Activated CD8-positive, alpha-beta memory T cell treated with anti-CD3 and anti-CD28 coated beads for 4 hours (primary cell): Measurements from ENCODE around the gene NEDD4L.

Experiments
- DNase-seq, 2 donors: peaks; one replicate each; pipeline ENCODE4 v3.0.0-alpha.2; 2020; ENCODE audit warnings: low read depth in 2 of 2

Gene NEDD4L

GRCh38 chr18:58234359-58234741 is 190.3 kb downstream of the NEDD4L start:
- DNase-seq, result no peak

GRCh38 chr18:58235001-58235436 is 191.0 kb downstream of the NEDD4L start:
- no peak for DNase-seq

- no peak for DNase-seq
These were observed 195.9 kb downstream of the NEDD4L start for GRCh38 chr18:58239879-58240278.

DNA sequence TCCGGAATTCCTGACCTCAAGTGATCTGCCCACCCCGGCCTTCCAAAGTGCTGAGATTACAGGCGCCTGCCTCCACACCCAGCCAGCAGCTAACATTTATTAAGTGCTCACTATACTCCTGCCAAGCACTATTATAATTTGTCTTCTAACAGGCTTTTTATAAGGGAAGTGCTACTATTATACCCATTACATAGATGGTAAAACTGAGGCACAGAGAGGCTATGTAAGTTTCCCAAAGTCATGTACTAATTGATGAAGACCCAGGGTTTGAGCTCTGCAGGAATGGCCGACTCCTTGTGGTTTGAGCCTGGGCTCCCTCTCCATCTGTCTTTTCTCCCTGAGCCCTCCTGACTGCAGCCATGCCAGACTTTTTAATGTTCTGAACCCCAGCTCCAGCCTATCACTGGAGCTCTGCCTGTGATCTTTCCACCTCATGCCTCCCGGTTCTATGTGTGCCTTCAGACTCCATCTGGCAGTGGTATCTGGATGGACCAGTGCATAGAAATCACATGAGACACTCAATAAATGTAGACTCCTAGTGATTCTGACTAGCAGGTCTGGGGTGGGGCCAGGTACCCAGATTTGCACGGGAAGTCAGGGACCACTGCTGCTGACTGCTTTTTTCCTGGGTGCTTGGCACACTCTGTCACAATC is 197.1 kb downstream of the NEDD4L start:
- DNase-seq, result no peak

DNA sequence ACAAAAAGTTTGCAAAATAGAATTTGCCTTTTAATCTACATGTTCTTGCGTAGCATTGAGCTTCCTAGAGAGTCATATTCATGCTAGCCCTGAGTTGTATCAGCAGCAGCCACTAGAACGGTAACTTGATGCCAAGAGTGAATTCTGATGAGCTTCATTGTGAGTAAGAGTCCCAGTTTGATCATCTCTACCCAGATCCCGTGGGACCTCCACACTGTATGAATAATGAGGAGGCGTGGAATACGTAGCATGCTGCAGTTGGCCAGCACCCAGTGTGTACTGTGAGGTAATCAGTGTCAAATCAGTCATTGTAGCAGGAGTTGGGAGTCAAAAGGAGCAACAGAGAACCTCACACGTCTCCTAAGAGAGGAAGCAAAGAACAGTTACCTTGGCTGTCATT is 197.9 kb downstream of the NEDD4L start:
- DNase-seq, result no peak

GRCh38 chr18:58242435-58242834 is 198.4 kb downstream of the NEDD4L start:
- no peak for DNase-seq

DNA sequence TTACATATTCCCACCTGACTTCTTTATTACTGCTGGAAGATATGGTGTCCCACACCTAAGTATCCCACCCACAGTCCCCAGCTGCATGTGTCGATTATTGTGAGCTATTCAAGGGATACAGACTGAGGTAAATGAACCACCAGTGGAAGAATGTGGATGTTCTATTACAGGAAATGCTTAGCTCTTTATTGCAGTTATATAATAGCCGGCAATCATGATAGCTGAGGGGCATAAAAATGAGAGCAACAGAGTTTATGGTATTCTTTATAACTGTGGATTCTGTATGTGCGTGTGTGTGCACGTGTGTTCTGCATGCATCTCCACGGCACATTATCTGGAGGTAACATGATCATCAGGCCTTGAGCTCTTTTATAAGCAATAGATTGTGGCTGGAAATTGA is 198.9 kb downstream of the NEDD4L start:
- no peak for DNase-seq

DNA sequence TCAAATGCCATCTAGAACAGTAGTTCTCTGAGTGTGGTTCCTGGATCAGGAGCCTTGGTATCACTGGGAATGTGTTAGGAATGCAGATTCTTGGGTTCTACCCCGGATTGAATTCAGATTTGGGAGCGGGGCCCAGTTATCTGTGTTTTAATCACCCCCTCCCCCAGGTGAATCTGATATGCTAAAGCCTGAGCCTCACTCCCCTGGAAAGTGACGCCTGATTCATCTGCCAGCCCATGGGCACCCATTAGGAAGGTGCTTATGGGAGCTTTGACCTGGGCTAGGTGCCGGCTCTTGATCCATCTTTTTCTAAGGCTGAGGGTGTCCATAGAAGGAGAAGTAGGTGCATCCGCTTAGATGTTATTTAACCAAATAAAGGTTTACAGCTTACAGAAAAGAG is 199.4 kb downstream of the NEDD4L start:
- DNase-seq, result no peak

DNA sequence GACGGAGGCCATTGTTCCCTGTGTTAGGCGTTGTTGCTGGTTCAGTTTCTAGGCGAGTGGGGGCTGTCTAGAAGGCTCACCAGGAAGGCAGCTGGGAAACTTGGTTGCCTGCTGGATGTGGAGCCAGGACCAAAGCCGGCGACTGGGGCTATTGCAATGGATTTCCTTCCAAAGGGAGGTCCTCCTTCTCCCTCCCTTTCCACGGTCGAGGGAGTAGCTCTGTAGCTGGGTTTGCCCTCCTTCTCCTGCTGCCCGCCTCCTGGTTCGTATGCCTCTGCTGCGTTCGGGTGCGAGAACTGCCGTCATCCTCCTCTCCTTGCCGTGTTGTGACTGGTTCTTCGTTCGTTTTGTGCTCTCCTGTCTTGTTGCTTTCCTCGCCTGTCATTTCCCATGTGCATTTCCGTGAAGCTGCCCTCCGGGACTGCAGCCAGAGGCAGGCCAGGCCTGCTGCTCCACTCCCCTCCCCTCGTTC is 203.4 kb downstream of the NEDD4L start:
- DNase-seq, result no peak

GRCh38 chr18:58249712-58250111 is 205.7 kb downstream of the NEDD4L start:
- no peak for DNase-seq

GRCh38 chr18:58251416-58251815 is 207.4 kb downstream of the NEDD4L start:
- DNase-seq, result no peak

DNA sequence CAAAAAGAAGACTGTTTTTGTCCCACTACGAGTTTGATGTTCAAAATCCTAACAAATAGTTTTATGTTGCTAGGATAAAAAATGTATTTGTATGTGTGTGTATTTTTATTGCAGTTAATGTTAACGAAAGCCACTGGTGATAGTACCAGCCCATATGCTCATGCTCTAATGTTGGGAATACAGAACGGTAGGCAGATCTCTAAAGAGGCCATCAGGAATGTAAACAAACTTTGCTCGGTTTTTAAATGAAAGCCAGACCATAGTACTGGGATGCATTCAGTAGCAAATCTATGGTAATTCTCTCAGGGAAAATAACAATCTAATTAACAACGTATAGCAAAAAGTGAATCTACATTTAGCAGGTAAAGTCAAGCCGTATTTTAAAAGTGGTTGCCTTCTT is 208.1 kb downstream of the NEDD4L start:
- no peak for DNase-seq

GRCh38 chr18:58253318-58253717 is 209.3 kb downstream of the NEDD4L start:
- DNase-seq, result no peak

DNA sequence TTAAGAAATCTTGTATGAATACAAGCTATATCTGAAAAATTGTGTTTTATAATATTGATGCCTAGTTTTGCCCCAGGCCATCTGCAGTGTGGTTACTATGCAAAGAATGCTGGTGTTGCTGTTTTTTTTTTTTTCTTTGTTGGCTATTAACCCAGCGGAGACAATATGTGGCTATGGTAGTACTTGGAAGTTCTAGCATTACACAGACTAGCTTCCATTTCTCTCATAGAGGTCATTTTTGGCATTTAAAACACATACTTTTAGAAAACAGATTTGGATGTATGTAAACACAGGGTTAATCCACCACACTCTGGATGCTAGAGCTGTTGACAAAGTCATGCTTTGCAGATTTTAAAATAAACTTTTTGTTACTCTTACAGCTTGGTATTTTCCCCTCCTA is 209.8 kb downstream of the NEDD4L start:
- DNase-seq, result no peak

DNA sequence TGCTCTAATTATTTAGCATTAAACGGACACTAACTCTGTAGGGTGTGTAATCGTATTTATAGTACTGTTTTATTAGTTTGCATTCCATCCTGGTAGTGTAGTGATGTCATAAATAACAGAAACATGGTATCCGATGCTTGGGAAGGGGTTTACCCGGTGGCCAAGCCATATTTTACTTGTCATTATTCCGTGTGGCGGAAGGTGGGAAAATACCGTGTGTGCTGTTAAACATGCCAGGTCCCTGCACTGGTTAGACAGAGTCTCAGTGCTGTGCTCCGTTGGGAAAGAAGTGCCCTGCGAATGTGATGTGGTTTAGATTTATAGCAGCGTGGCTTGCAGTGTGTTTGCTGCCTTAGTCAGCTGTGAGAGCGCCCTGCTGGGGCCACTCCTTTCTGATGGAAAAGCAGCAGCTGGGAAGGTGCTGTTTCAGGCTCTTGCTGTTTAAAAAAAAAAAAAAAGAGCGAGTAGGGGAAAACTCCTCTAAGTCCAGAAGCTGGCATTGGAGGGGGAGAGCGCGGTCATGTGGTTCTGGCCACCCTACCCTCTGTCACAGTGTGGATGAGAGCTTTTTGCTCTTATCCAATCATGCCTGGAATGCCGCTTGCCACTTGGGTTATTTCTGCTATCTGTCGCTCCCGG is 211.0 kb downstream of the NEDD4L start:
- no peak for DNase-seq

DNA sequence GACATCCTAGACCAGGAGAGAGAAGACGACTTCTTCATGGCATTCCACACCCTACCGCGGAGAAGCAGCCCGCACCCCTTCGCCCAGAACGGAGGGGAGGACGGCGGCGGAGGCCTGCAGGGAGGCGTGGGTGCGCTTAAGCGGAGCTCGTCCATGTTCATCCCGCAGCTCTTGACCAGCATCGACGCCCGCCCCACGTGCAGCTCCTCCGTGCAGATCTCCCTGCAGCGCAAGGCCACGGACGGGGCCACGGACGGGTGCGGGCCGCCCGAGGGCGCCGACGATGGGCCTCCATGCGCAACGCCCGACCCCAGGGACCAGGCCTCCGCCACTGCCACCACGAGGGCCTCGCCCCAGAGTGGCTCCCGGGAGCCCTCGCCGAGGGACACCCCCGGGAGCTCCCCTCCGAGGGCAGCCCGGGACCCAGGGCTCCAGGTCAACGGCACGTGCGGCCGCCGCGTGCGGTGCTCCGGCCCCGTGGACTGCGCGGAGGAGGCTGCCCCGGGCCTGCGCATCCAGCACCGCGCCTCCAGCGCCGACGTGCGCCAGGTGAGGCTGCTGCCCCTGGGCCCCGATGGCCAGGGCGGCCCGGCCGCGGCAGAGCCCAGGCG is 211.8 kb downstream of the NEDD4L start:
- no peak for DNase-seq

DNA sequence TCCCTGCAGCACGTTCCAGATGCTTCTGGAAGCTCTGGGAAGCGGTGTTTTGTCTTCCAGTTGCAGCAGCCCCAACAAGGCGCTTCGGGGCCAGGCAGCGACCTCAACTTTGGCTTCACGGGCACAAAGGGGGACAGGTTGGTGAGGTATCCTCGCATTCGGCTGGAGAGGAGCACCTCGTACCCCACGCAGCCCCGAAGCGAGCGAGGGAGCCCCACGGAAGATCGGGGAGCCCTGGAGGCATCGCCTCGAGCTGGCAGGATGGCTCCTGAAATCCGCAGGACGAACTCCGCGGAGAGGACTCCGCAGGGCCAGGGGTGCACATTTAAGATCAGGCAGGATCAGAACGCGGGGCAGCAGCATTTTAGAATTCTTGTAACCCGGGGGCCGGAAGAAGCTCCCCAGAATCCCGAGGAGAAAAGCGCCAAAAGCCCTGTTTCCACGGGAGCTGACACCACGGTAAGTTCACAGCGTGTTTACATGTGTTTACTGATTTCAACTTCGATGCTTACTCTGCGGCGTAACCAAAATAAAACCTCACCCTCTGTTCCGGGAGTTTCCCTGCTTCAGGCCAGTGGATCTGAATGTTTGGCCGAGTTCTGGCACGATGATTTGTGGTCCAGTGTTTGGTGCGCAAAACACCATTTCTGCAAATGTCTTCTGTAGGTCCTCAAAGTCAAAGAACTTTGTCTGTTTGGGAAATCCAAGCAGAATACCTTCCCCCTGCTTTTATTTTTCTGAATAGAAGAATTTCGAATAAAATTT is 212.5 kb downstream of the NEDD4L start:
- DNase-seq, result no peak

DNA sequence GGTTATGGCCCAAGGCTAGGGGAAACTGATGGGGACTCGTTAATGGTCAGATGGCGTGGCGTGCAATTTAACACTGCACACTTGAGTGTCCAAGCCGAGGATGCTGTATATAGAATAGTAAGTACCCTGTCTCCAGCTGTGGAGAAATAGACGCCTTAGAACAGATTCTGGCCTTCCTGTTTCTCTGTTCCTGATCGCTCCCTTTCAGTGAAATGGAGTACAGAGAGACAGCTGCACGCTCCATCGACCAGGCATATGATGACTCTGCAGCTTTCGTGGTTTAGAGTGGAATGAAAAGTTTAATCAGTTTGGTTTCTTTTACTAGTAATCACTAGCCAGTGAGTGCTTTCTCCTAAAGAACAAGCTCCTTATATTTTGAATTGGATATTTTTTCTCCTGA is 213.4 kb downstream of the NEDD4L start:
- no peak for DNase-seq

GRCh38 chr18:58258692-58259342 is 214.8 kb downstream of the NEDD4L start:
- DNase-seq, result no peak

DNA sequence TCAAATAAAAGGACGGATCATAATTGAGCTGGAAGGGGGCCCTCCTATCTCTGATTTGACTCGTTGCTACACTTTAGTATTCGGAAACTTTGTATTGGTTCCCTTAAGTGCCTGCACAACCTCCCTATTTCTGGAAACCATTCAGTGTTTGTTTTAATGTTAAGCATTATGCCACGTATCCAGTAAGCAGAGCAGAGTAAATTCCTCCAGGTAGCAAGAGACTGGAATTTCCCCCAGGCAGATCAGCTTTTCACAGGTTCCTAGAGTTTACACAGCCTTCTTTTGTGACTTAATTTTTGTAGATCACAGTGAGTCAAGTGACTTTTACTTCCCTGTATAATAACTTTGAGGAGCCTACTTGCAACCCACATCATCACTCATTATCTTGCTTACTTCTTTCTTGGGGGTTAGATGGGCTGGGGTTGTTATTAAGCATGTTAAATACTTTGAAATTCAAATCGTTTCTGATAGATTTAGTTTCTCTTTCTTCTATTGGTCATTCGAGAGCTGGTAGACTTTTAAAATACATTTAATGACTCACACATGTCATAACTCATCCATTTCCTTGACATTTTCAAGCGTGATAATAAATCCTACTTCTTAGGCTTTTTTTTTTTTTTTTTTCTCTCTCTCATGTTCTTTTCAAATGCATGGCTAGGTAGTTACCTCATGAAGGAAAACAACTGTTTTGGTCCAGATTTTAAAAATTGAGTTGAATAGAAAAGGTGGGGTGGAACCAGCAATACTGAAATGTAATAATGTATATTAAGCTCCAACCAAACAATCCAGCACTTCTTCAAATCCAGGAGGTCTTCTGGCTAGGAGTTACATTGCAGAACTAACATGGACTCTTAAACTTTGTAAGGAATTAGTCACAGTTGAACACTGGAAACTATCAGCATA is 219.3 kb downstream of the NEDD4L start:
- DNase-seq, result no peak

GRCh38 chr18:58264075-58264474 is 220.0 kb downstream of the NEDD4L start:
- no peak for DNase-seq
